Measurements from ENCODE around the gene USP17L12.
"Not testable (repeated sequence)": the region's sequence is repeated elsewhere in the genome, so short reads cannot be mapped to it uniquely, and the experiment has no call there.

DNA sequence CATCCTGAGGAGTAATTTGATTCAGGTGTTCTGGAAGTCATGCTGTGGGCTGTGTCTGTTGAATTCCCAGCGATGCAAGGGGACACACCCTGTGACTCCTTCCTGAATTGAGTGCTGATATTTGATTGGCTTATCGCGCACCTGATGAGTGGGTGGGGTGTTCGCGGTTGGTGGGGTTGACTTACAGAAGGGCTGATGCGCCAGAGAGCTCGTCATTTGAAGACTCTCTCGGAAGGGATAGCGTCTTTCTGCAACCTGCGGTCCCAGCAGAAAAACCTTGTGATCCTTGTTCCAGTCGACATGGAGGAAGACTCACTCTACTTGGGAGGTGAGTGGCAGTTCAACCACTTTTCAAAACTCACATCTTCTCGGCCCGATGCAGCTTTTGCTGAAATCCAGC is at the start of gene USP17L12:
- TF ChIP-seq, protein P1, sequence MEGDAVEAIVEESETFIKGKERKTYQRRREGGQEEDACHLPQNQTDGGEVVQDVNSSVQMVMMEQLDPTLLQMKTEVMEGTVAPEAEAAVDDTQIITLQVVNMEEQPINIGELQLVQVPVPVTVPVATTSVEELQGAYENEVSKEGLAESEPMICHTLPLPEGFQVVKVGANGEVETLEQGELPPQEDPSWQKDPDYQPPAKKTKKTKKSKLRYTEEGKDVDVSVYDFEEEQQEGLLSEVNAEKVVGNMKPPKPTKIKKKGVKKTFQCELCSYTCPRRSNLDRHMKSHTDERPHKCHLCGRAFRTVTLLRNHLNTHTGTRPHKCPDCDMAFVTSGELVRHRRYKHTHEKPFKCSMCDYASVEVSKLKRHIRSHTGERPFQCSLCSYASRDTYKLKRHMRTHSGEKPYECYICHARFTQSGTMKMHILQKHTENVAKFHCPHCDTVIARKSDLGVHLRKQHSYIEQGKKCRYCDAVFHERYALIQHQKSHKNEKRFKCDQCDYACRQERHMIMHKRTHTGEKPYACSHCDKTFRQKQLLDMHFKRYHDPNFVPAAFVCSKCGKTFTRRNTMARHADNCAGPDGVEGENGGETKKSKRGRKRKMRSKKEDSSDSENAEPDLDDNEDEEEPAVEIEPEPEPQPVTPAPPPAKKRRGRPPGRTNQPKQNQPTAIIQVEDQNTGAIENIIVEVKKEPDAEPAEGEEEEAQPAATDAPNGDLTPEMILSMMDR (IDR thresholded peaks at IDR 0.05), result not testable (repeated sequence)
- TF ChIP-seq POLR2A (IDR thresholded peaks at IDR 0.05), result not testable (repeated sequence)
